GM19239 (cell line): ENCODE measurements around the gene AUH.
"Not testable (repeated sequence)": the region's sequence is repeated elsewhere in the genome, so short reads cannot be mapped to it uniquely, and the experiment has no call there.

Experiments used
- DNase-seq: peaks from one replicate; pipeline ENCODE4 v3.0.0; 2011; ENCODE audit warnings: low spot score; ENCODE audit not compliant: insufficient read length
- FAIRE-seq: peaks from 2 replicates; lab custom pipeline; 2011; peaks lifted over from hg19 to GRCh38; lab: Jason Lieb, UNC

Gene AUH

GRCh38 chr9:91361291-91362050 is at the start of gene AUH:
AUH (minus strand) TSS chr9:91361918; CDS start chr9:91361889, 29 bp downstream.
- FAIRE-seq (peak; percentile 66), DNase-seq (peak; percentile 86)

GRCh38 chr9:91411096-91411771 is 49.5 kb upstream of the AUH start:
- DNase-seq (no peak), FAIRE-seq (no peak)

- no peak for DNase-seq
- FAIRE-seq, result no peak
Measured at GRCh38 chr9:91410161-91410560, 48.4 kb upstream of the AUH start.

- FAIRE-seq, result no peak
- DNase-seq, result no peak
Measured at GRCh38 chr9:91408475-91408874, 46.8 kb upstream of the AUH start.

- no peak for FAIRE-seq
- DNase-seq, result no peak
Measured at GRCh38 chr9:91407580-91408318, 46.0 kb upstream of the AUH start.

- FAIRE-seq (no peak), DNase-seq (no peak)
Measured at GRCh38 chr9:91405343-91406077, 43.8 kb upstream of the AUH start.

- no peak for FAIRE-seq
- no peak for DNase-seq
Measured at GRCh38 chr9:91403665-91404543, 42.2 kb upstream of the AUH start.

- no peak for FAIRE-seq
- DNase-seq, result no peak
Measured at GRCh38 chr9:91398926-91399325, 37.2 kb upstream of the AUH start.

- DNase-seq (no peak), FAIRE-seq (peak; percentile 71)
Measured at GRCh38 chr9:91395553-91396471, 34.1 kb upstream of the AUH start.

GRCh38 chr9:91395106-91395552 is 33.4 kb upstream of the AUH start:
- DNase-seq (no peak), FAIRE-seq (no peak)

GRCh38 chr9:91393826-91394225 is 32.1 kb upstream of the AUH start:
- FAIRE-seq (no peak), DNase-seq (no peak)

GRCh38 chr9:91392435-91392834 is 30.7 kb upstream of the AUH start:
- DNase-seq (no peak), FAIRE-seq (no peak)

- FAIRE-seq, result no peak
Measured at GRCh38 chr9:91391818-91392217, 30.1 kb upstream of the AUH start.

GRCh38 chr9:91391412-91391811 is 29.7 kb upstream of the AUH start:
- FAIRE-seq, result no peak
- DNase-seq, result no peak

More at GRCh38 chr9:91391818-91392217, 30.1 kb upstream of the AUH start:
- no peak for DNase-seq

- not testable (repeated sequence) for FAIRE-seq, DNase-seq
Measured at GRCh38 chr9:91389686-91390085, 28.0 kb upstream of the AUH start.

- no peak for DNase-seq
- no peak for FAIRE-seq
Measured at GRCh38 chr9:91386765-91387164, 25.0 kb upstream of the AUH start.

- no peak for DNase-seq
- no peak for FAIRE-seq
Measured at GRCh38 chr9:91384954-91385353, 23.2 kb upstream of the AUH start.

GRCh38 chr9:91383577-91383976 is 21.9 kb upstream of the AUH start:
- FAIRE-seq (no peak), DNase-seq (no peak)
